Inflammatory macrophage treated with lipopolysaccharide for 1 hour (primary cell): ENCODE data around the gene CCL19.
A peak's percentile ranks its signal among the peaks of the same experiment; 100 is the strongest.

Source experiments
- DNase-seq, 2 donors: peaks; one replicate each; pipeline ENCODE4 v3.0.0-alpha.2; 2020 to 2022

CCL19 gene

DNA sequence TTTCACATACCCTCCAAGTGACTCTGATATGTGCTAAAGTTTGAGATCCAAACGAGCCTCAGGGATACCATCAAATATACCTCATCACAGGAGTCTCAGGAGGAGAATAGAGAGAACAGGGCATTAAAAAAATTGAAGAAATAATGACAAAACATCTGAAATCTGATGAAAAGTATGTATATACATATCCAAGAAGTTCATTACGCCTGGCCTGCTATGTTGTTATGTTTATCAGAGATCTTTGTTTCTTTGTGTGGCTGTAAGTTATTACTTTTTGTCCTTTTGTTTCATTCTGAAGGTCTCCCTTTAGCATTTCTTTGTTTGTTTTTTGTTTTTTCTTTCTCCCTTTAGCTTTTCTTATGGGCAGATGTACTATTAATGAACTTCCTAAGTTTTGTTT lies 2.5 kb upstream of the CCL19 start:
- DNase-seq, result no peak

DNA sequence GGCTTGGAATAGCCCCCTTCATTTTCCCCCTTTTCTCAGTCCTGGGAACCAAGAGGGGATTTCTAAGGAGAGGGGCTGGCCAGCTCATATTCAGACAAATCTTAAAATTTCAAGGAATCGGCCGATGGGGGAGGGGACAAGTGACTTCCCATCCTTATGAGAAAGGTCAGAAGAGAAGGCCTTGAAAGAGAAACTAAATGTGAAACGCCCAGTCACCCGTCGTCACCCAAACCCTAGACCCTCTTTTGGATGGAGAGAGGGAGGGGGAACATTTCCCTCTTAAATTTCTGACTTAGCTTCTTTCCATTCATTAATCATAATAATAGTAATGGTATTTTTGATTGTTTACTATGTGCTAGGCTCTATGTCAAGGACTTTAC lies 850 bp upstream of the CCL19 start:
- peak in 1 of 2 donors; percentile 12 for DNase-seq

DNA sequence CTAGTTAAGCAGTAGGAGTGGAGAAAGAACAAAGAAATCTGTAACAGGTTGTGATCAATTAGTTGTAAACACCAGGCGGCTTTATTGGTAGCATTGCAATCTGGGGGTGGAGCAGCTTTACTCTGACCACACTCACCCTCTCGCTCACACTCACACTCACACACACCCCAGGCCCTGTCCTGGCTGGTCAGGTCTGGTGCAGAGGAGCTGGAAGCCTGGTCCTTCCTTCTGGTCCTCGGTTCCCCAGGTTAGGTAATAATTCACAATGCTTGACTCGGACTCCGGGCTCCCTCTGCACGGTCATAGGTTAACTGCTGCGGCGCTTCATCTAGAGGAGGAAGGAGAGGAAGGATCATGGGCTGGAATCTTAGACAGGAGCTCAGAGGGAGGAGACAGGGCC lies 1.6 kb downstream of the CCL19 start:
- DNase-seq, result no peak

- DNase-seq, result no peak
Measured at GRCh38 chr9:34689116-34689470, 2.0 kb downstream of the CCL19 start.

- DNase-seq, result no peak
Measured at GRCh38 chr9:34688329-34689115, 2.6 kb downstream of the CCL19 start.

- DNase-seq, result peak; percentile 22 to 39
Measured at GRCh38 chr9:34687276-34688030, 3.6 kb downstream of the CCL19 start.

- peak; percentile 24 to 27 for DNase-seq
Measured at GRCh38 chr9:34686732-34687131, 4.3 kb downstream of the CCL19 start.

DNA sequence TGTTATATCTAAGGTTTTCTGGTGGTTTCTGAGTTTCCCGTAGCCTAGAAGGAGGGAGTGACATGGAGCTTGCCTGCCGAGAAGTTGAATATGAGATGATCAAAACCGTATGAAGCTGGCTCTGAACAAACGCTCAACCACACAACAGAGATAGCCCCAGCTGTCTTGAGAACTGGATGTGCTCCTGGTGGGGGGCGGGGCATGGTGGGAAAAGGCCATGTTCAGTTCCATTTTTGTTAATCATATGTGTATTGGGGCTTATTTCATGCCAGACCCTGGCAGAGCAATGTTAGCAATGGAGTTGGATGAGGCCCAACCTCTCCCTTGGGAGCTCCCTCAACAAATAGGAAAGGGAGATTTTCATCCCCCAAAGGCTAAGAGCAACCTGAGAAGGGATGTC lies 4.8 kb downstream of the CCL19 start:
- DNase-seq, result no peak

DNA sequence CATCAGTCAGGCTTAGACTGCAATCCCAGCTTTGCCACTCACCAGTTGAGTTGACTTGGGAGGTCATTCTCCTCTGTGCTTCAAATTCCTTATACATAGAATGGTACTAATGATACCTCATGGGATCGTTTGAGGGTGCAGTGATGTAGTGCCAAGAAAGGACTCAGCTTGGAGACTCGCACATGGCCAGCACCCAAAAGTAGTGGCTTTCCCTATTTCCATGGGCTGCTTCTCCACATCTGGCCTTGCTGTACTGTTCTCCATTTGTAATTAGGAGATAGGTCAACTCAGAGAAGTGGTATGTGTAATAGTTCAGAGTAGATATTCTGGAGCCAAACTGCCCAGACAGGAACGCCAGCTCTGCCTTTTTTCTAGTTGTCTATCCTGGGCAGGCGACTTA lies 5.5 kb downstream of the CCL19 start:
- DNase-seq, result no peak

DNA sequence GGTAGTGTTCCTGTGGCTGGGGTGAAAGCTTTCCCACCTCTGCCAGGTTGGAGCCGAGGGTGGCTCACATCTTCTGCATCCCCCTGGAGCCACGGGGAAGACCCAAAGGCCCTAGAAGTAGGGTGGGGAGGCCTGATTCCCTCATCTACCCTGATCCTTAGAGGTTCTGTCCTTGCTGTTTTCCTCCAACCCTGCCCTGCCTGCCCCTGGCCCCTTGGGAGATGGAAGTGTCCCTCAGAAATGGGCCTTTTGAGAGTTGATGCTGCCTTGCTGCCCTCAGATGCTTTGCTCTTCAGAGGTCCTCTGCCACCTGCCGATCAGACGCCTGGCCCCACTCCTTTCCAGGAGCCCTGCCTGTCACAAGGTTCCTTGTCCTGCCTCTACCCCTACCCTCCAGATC lies 6.3 kb downstream of the CCL19 start:
- DNase-seq, result no peak

- no peak for DNase-seq
Measured at GRCh38 chr9:34684145-34684544, 6.9 kb downstream of the CCL19 start.

DNA sequence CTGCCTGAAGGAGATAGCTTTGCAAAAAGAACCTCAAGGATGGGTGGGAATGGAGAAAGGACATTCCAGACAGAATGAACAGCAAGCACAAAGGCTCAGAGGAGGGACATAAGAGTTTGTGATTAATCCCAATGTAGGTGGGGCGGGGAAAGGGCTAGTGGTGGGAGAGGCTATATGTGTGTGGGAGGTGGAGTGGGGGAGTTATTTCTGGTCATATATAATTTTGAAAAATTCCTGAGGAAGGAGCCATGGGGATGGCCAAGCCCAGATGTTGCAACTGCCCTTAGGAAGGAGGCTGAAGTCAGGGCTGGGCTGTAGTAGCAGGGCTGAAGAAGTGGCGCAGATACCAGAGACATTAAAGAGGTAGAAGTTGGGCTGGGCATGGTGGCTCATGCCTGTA lies 15.2 kb downstream of the CCL19 start:
- DNase-seq, result peak; percentile 31 to 55

GRCh38 chr9:34675048-34675714 lies 15.9 kb downstream of the CCL19 start:
- DNase-seq, result peak; percentile 71 to 86

- DNase-seq, result no peak
Measured at GRCh38 chr9:34674440-34674839, 16.6 kb downstream of the CCL19 start.

DNA sequence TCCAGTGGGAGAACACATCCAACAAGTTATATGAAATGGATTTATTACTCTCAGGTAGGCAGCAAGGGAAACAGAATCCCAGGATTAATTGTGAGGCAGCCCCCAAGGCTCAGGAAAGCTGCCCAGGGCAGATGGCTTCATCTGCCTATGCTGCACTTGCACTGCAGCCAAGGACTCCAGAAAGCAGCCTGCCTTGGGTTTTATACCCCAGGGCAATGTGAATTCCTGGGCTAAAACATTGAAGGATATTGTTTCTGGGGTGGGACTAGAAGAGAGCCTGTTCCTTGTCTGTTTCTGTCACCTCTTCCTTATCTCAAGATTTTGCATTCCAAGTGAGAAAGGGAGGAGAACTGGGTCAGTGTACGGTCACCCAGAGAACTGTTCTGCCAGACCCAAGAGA lies 19.8 kb downstream of the CCL19 start:
- no peak for DNase-seq

GRCh38 chr9:34669809-34670562 lies 21.1 kb downstream of the CCL19 start:
- DNase-seq, result no peak

- DNase-seq, result peak; percentile 78 to 98
Measured at GRCh38 chr9:34665381-34666250, 25.5 kb downstream of the CCL19 start.

DNA sequence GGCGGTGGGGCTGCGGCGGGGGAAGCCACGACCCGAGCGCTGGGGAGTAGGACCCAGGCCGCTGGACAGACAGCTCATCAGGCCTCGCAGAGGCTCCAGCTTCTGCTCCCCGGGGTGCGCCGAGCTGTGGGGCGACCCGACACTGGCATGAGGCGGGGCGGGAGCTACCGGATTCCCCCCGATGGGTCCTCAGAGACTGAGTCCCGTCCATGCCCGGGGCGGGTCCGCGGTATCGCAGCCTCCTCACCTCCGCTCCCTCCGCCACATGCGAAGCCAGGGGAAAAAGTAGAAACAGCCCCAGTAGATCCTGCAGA lies 26.1 kb downstream of the CCL19 start:
- DNase-seq, result no peak

DNA sequence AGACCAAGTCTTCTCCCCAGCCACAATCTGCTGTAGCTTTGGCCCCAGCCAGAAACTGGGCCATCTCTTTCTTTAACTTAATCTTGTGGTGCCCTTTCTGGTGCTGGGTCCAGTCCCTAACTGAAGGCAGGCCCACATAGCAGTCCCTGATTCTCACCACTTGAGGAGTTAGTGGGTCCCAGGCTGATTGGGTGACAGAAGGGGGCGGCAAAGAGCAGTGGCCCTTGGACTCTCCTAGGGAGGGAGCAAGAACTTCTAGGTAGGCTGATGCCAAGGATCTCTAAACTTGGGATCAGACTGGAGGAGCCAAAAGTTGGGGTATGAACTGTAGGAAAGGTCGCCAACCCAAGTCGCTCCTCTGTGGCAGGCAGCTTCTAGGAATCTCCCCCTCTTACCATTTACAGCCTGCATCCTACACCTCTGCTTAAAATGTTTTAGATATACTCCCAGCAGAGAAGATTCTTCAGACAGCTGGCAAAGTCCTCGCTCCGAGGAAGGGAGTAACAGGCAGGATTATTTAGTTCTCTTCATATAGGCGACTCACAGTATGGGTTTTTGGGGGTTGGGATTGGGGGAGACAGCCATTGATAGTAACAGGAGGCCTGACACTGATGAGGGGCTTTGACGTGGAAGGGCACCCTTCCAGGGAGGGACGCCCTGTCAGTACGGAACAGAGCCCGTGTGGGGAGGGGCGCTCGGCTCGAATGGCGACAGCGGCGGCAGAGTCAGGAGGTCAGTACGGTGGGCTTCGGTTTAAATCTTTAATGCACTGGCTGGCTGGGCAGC lies 26.6 kb downstream of the CCL19 start:
- DNase-seq, result peak; percentile 64 to 93

- DNase-seq, result no peak
Measured at GRCh38 chr9:34663303-34663605, 27.8 kb downstream of the CCL19 start.

DNA sequence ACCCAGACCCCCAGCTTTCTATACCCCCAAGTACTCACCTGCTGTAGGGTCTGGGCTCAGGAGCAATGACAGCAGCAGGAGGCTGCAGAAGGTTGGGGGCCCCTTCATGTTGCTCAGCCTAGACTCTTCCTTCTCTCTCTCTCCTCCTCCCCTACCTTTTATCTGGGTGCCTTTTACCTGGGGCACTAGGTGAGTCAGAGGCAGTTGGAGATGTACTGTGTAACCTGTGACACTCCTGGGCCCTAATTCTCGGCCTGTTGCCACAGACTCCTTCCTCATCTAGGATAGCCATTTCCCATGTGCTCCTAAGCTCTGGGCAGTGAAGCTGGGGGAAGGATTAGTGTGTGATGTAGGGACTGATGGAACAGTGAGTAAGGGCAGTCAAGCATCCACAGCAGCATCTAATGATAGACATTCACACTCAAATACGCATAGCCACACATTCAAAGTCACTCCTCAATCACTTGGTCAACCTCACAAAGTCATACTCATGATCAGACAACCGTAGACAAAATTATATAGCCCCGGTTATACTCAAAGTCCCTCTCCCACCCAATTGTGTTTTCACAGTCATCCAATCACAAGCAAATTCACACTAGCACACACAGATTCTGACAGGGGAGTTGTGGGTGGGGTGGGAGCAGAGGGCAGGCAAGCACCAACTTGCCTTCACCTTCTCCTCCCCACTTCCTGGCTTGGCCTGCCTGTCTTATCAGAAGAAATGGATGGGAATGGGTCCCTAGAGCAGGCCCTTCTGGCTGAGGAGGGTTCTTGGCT lies 28.4 kb downstream of the CCL19 start, which contains the start of gene CCL27:
CCL27 (minus strand) TSS at position 132 of the 777 bp plus-strand sequence; CDS start at position 108, 24 bp downstream.
- DNase-seq, result no peak
